H9 (cell line): ENCODE results near the gene MED7. TPM values are rescaled to one million over a fixed set of nuclear protein-coding genes. Genes with fewer than 3 reads are reported as not detected.

Experiments used
- DNase-seq: peaks from one replicate; pipeline ENCODE4 v3.0.0-alpha.2; 2017
- H2AFZ ChIP-seq: one replicate; pipeline ENCODE4 v1.6.1; 2013; ENCODE audit warnings: mild to moderate bottlenecking, low read length, control low read depth, moderate library complexity
- H2AK5ac ChIP-seq: 2 replicates; pipeline ENCODE4 v1.6.1; 2013; ENCODE audit warnings: low read length, control low read depth, mixed read lengths; ENCODE audit not compliant: insufficient read length
- H2BK120ac ChIP-seq: one replicate; pipeline ENCODE4 v1.6.1; 2013; ENCODE audit warnings: low read depth, mild to moderate bottlenecking, low read length, control low read depth, inconsistent platforms; ENCODE audit not compliant: poor library complexity, severe bottlenecking
- H2BK12ac ChIP-seq: 2 replicates; pipeline ENCODE4 v1.6.1; 2013; ENCODE audit warnings: low read length, control low read depth, mixed read lengths, low read depth; ENCODE audit not compliant: insufficient read length
- H2BK15ac ChIP-seq: 2 replicates; pipeline ENCODE4 v1.6.1; 2013; ENCODE audit warnings: low read depth, low read length, control low read depth
- H2BK20ac ChIP-seq: one replicate; pipeline ENCODE4 v1.6.1; 2013; ENCODE audit warnings: low read depth, mild to moderate bottlenecking, low read length, control low read depth, inconsistent platforms; ENCODE audit not compliant: poor library complexity, severe bottlenecking
- H2BK5ac ChIP-seq: 2 replicates; pipeline ENCODE4 v1.6.1; 2013; ENCODE audit warnings: low read length, control low read depth, mixed read lengths; ENCODE audit not compliant: insufficient read length
- H3K14ac ChIP-seq: 2 replicates; pipeline ENCODE4 v1.6.1; 2013; ENCODE audit warnings: low read length, control low read depth; ENCODE audit not compliant: insufficient read depth
- H3K18ac ChIP-seq: 2 replicates; pipeline ENCODE4 v1.6.1; 2013; ENCODE audit warnings: low read depth, mild to moderate bottlenecking, mixed read lengths, low read length, control low read depth; ENCODE audit not compliant: insufficient read length
- H3K23ac ChIP-seq: 2 replicates; pipeline ENCODE4 v1.6.1; 2013; ENCODE audit warnings: low read length, control low read depth, mixed read lengths, low read depth; ENCODE audit not compliant: insufficient read length
- H3K23me2 ChIP-seq: 2 replicates; pipeline ENCODE4 v1.6.1; 2013; ENCODE audit warnings: low read depth, mild to moderate bottlenecking, mixed read lengths, low read length, control low read depth; ENCODE audit not compliant: insufficient read length, poor library complexity, severe bottlenecking
- H3K27ac ChIP-seq: 2 replicates; pipeline ENCODE4 v1.5.1; 2013; ENCODE audit warnings: low read length, control low read depth, mixed read lengths, low read depth; ENCODE audit not compliant: insufficient read length
- H3K27me3 ChIP-seq: 2 replicates; pipeline ENCODE4 v1.6.1; 2013; ENCODE audit warnings: low read length, control low read depth, inconsistent platforms; ENCODE audit not compliant: insufficient read depth
- H3K4ac ChIP-seq: 2 replicates; pipeline ENCODE4 v1.6.1; 2013; ENCODE audit warnings: low read depth, mild to moderate bottlenecking, control low read depth, inconsistent platforms, low read length, moderate library complexity
- H3K4me1 ChIP-seq: 2 replicates; pipeline ENCODE4 v1.6.1; 2013; ENCODE audit warnings: low read length, control low read depth, inconsistent platforms; ENCODE audit not compliant: insufficient read depth
- H3K4me2 ChIP-seq: 2 replicates; pipeline ENCODE4 v1.6.1; 2013; ENCODE audit warnings: low read length, control low read depth, mixed read lengths; ENCODE audit not compliant: insufficient read length, insufficient read depth
- H3K56ac ChIP-seq: 2 replicates; pipeline ENCODE4 v1.6.1; 2013; ENCODE audit warnings: low read depth, mild to moderate bottlenecking, mixed read lengths, low read length, control low read depth; ENCODE audit not compliant: insufficient read length
- H3K79me1 ChIP-seq: 2 replicates; pipeline ENCODE4 v1.6.1; 2013; ENCODE audit warnings: low read depth, mild to moderate bottlenecking, moderate library complexity, low read length, control low read depth, inconsistent platforms; ENCODE audit not compliant: insufficient read depth, poor library complexity, severe bottlenecking
- H3K79me2 ChIP-seq: 2 replicates; pipeline ENCODE4 v1.6.1; 2013; ENCODE audit warnings: low read length, control low read depth, inconsistent platforms; ENCODE audit not compliant: insufficient read depth
- H3K9ac ChIP-seq: 2 replicates; pipeline ENCODE4 v1.6.1; 2013; ENCODE audit warnings: low read length, control low read depth, mixed read lengths; ENCODE audit not compliant: insufficient read length; ENCODE audit errors: extremely low read depth
- H3K9me3 ChIP-seq: one replicate; pipeline ENCODE4 v1.6.1; 2013; ENCODE audit warnings: low read depth, low read length, inconsistent platforms; ENCODE audit not compliant: control insufficient read depth
- H3T11ph ChIP-seq: one replicate; pipeline ENCODE4 v1.6.1; 2013; ENCODE audit warnings: mild to moderate bottlenecking, low read length, control low read depth, inconsistent platforms
- H4K20me1 ChIP-seq: one replicate; pipeline ENCODE4 v1.6.1; 2013; ENCODE audit not compliant: control insufficient read depth, insufficient read length, insufficient read depth
- H4K5ac ChIP-seq: 2 replicates; pipeline ENCODE4 v1.6.1; 2013; ENCODE audit warnings: low read depth, mild to moderate bottlenecking, mixed read lengths, low read length, control low read depth; ENCODE audit not compliant: insufficient read length
- H4K8ac ChIP-seq: replicated peaks from 2 replicates; pipeline ENCODE4 v1.6.1; 2013; ENCODE audit warnings: low read length, control low read depth, mixed read lengths, low read depth; ENCODE audit not compliant: insufficient read length
- H4K91ac ChIP-seq: 2 replicates; pipeline ENCODE4 v1.6.1; 2013; ENCODE audit warnings: low read depth, mild to moderate bottlenecking, moderate library complexity, mixed read lengths, low read length, control low read depth; ENCODE audit not compliant: insufficient read length
- H3K27ac Mint-ChIP-seq, 3 experiments: 2 replicates in 2 of 3; 3 replicates in 1 of 3; pipeline ENCODE4 v1.8.0; 2020 to 2021; ENCODE audit warnings: mixed read lengths in 3 of 3, mild to moderate bottlenecking in 1 of 3, moderate library complexity in 1 of 3
- H3K27me3 Mint-ChIP-seq: 2 replicates; pipeline ENCODE4 v1.8.0; 2021; ENCODE audit warnings: low read depth, mild to moderate bottlenecking, moderate library complexity, mixed read lengths
- H3K36me3 Mint-ChIP-seq, 3 experiments: 2 replicates in 2 of 3; 3 replicates in 1 of 3; pipeline ENCODE4 v1.8.0; 2020 to 2021; ENCODE audit warnings: low read depth in 3 of 3, mixed read lengths in 3 of 3; ENCODE audit not compliant: insufficient read depth in 1 of 3
- H3K4me1 Mint-ChIP-seq, 2 experiments: 2 replicates each; pipeline ENCODE4 v1.8.0; 2020; ENCODE audit warnings: mixed read lengths in 2 of 2
- H3K4me3 Mint-ChIP-seq, 2 experiments: 2 replicates in 1 of 2; 3 replicates in 1 of 2; pipeline ENCODE4 v1.8.0; 2020 to 2021; ENCODE audit warnings: mild to moderate bottlenecking in 2 of 2, mixed read lengths in 2 of 2, moderate library complexity in 1 of 2
- H3K9me3 Mint-ChIP-seq, 2 experiments: 2 replicates in 1 of 2; 3 replicates in 1 of 2; pipeline ENCODE4 v1.8.0; 2020; ENCODE audit warnings: mild to moderate bottlenecking in 2 of 2, mixed read lengths in 2 of 2, moderate library complexity in 1 of 2
- WGBS: extraction: QIAGEN DNeasy Blood & Tissue Kit; methylation state at CpG from one replicate; pipeline ENCODE4 v1.1.7; 2013; ENCODE audit warnings: missing lambda C conversion rate, low lambda C conversion rate, mixed read lengths; ENCODE audit not compliant: insufficient read length; ENCODE audit errors: extremely low coverage; 5-methylcytosine and 5-hydroxymethylcytosine counted together
- total RNA-seq: library from RNA; stranded (reverse); gene quantifications from 2 replicates; pipeline ENCODE4 v1.2.1, GENCODE V29; 2021
- TF ChIP-seq, protein P1 (sequence below): fragments of 200-600 bp; sonication (generic); conservative IDR thresholded peaks from 3 replicates; pipeline ENCODE4 v1.8.0; 2021; ENCODE audit warnings: antibody characterized with exemption, mild to moderate bottlenecking

MED7 gene
- total RNA-seq, 1 experiment from 2014 or later: 10.7 TPM

DNA sequence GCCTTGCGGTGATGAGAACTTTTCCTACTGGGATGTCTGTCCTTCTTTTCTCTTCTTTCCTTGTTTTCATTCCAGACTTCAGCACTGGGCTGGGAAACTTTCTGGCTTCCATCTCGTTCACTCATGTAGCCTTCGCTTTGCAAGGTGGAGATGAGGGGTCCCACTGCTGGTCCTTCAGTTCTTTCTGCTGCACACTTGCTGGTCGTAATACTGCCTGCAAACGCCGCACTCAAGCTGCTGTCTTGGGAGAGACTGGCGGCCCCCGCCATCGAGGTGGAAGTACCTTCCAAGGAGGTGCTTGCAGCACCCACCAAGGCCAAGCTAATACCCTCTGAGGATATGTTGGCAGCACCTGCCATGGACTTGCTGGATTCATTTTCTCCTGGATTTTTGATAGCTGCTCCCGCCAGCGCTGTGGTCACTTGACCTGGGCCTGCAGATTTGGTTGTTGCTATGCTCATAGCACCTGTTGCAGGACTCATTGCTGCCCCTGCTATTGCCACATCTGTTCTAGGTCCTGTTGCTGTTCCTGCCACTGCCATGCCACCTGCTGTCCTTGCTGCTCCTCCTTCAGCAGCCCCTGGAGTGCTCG is 20.4 kb upstream of the MED7 start:
- H4K5ac ChIP-seq: no peak overlapping the region
- no peak overlapping the region for H3K27ac ChIP-seq
- H3K23me2 ChIP-seq: no peaks in the 10 kb centered on the region
- H4K20me1 ChIP-seq: no peaks in the 10 kb centered on the region
- H3K27me3 ChIP-seq: no peaks in the 10 kb centered on the region
- no peak overlapping the region for H3K4ac ChIP-seq
- no peak overlapping the region for H3K9ac ChIP-seq
- peak overlapping the region; percentile 49; the same call in 1 of the 2 replicates for H3K14ac ChIP-seq
- H3K27ac Mint-ChIP-seq: no peak overlapping the region
- no peak overlapping the region for H2AFZ ChIP-seq
- H3K4me3 Mint-ChIP-seq: no peak overlapping the region
- H3K4me1 ChIP-seq: no peaks in the 10 kb centered on the region
- no peak overlapping the region for H3K56ac ChIP-seq
- H3K4me2 ChIP-seq: no peak overlapping the region
- no peaks in the 10 kb centered on the region for H3K79me2 ChIP-seq
- no peak overlapping the region for H2BK20ac ChIP-seq
- no peaks in the 10 kb centered on the region; the same call in none of the 2 replicates for H3K27me3 Mint-ChIP-seq
- H2BK5ac ChIP-seq: no peak overlapping the region
- H3K18ac ChIP-seq: no peak overlapping the region
- H3K36me3 Mint-ChIP-seq: no peaks in the 10 kb centered on the region
- H4K8ac ChIP-seq: no peak overlapping the region
- peaks cover 5% of the 10 kb centered on the region in 2 experiments for H3K4me1 Mint-ChIP-seq
- H3T11ph ChIP-seq: no peak overlapping the region
- WGBS: no CpG with 5 or more reads among the region's 12 CpGs
- H3K9me3 ChIP-seq: no peaks in the 10 kb centered on the region
- H3K9me3 Mint-ChIP-seq: no peaks in the 10 kb centered on the region
- no peak overlapping the region for H2BK12ac ChIP-seq
- TF ChIP-seq, protein P1, sequence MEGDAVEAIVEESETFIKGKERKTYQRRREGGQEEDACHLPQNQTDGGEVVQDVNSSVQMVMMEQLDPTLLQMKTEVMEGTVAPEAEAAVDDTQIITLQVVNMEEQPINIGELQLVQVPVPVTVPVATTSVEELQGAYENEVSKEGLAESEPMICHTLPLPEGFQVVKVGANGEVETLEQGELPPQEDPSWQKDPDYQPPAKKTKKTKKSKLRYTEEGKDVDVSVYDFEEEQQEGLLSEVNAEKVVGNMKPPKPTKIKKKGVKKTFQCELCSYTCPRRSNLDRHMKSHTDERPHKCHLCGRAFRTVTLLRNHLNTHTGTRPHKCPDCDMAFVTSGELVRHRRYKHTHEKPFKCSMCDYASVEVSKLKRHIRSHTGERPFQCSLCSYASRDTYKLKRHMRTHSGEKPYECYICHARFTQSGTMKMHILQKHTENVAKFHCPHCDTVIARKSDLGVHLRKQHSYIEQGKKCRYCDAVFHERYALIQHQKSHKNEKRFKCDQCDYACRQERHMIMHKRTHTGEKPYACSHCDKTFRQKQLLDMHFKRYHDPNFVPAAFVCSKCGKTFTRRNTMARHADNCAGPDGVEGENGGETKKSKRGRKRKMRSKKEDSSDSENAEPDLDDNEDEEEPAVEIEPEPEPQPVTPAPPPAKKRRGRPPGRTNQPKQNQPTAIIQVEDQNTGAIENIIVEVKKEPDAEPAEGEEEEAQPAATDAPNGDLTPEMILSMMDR: no peak
- no peaks in the 10 kb centered on the region for H3K79me1 ChIP-seq
- no peak overlapping the region for H4K91ac ChIP-seq
- H3K23ac ChIP-seq: no peak overlapping the region
- no peak overlapping the region for H2AK5ac ChIP-seq
- DNase-seq: no peak
- no peak overlapping the region for H2BK120ac ChIP-seq
- no peak overlapping the region for H2BK15ac ChIP-seq
